Measurements from ENCODE around the gene TBL1X. TPM values are rescaled to one million over a fixed set of nuclear protein-coding genes. Genes with fewer than 3 reads are reported as not detected.

The TBL1X gene
- total RNA-seq, 3 donors from 2014 or later = 18.6 to 24.6 (median 20.0) TPM

DNA sequence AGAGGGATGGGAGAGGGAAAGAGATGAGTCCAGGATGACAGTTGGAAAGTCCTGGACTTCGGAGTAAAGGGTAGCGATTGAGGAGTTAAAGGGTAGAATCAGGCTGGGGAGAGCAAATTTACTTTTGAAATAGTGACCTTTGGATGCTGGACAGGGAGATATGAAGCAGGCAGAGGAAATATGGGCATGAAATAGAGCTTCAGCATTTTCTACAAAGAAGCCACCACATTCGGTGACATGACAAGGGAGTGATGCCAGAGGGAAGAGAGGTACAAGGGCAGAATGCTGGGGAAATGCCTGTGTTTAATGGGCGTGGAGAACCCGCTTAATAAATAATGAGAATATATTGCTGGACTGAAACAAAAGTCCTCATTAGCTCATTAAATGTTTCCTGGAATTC is 92.7 kb downstream of the TBL1X start:
- intact Hi-C loops (cut with DNase I; ENCODE audit: low total_unique reads) = no loop called here
- DNase-seq (ENCODE audit: low spot score in 2 of 2) = no peak
- TF ChIP-seq POLR2AphosphoS5 (IDR thresholded peaks at IDR 0.05) (no peak), POLR2A (IDR thresholded peaks at IDR 0.05) (no peak), CTCF (IDR thresholded peaks at IDR 0.05) (no peak)
- H3K27me3 ChIP-seq = peaks cover 0 to 7% of the 10 kb centered on the region in 2 donors
- H3K36me3 ChIP-seq = no peaks in the 10 kb centered on the region
- no peak overlapping the region for H3K4me3 ChIP-seq
- no peaks in the 10 kb centered on the region for H3K4me1 ChIP-seq
- no peaks in the 10 kb centered on the region for H3K9me3 ChIP-seq
- H3K27ac ChIP-seq = no peak overlapping the region

DNA sequence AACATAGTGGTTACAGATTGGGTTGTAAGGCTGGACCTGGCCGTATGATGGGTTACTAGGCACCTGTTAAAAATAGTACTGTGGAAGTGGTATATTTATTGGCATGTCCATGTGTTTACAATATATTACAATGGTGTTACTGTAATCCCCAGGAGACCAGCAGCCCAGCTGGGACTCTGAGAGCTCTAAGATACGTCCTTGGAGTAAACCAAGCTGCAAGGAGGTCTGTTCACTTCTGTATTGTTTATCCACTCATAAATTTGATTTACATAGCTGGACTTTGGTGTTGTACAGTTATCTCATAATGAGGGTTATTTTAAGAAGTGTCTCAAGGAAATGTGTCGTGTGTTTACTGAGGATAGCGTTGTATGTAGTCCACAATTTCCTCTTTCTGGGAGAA is 93.8 kb downstream of the TBL1X start:
- H3K4me1 ChIP-seq = no peaks in the 10 kb centered on the region
- peaks cover 0 to 7% of the 10 kb centered on the region in 2 donors for H3K27me3 ChIP-seq
- TF ChIP-seq POLR2AphosphoS5 (IDR thresholded peaks at IDR 0.05) (no peak), CTCF (IDR thresholded peaks at IDR 0.05) (no peak), POLR2A (IDR thresholded peaks at IDR 0.05) (no peak)
- DNase-seq (ENCODE audit: low spot score in 2 of 2) = no peak
- no peaks in the 10 kb centered on the region for H3K9me3 ChIP-seq
- H3K27ac ChIP-seq = no peak overlapping the region
- H3K36me3 ChIP-seq = no peaks in the 10 kb centered on the region
- intact Hi-C loops (cut with DNase I; ENCODE audit: low total_unique reads) = no loop called here
- H3K4me3 ChIP-seq = no peak overlapping the region

DNA sequence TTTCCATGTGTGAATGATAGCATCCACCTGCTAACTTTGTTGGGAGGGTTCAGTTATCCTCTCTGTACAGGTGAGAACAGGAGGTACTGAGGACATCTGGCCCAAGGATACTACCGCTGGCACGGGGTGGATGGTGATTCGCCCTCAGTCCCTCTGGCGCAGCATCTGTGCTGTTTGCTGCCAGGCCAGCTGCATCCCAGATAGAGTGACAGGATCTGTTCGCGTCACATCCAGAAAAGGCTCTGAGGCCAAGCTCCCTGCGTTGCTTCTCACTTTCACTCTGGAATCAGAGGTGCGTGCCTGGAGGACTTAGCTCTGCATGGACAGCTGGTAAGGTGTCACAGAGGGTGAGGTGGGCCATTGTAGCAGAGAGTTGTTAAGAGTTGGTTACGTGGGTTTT is 95.4 kb downstream of the TBL1X start:
- H3K9me3 ChIP-seq = no peaks in the 10 kb centered on the region
- TF ChIP-seq POLR2AphosphoS5 (IDR thresholded peaks at IDR 0.05) (no peak), POLR2A (IDR thresholded peaks at IDR 0.05) (no peak), CTCF (IDR thresholded peaks at IDR 0.05) (no peak)
- intact Hi-C loops (cut with DNase I; ENCODE audit: low total_unique reads) = no loop called here
- no peak for DNase-seq (ENCODE audit: low spot score in 2 of 2)
- H3K27me3 ChIP-seq = peaks cover 0 to 7% of the 10 kb centered on the region in 2 donors
- H3K4me1 ChIP-seq = no peaks in the 10 kb centered on the region
- H3K36me3 ChIP-seq = no peaks in the 10 kb centered on the region
- H3K27ac ChIP-seq = no peak overlapping the region
- no peak overlapping the region for H3K4me3 ChIP-seq

DNA sequence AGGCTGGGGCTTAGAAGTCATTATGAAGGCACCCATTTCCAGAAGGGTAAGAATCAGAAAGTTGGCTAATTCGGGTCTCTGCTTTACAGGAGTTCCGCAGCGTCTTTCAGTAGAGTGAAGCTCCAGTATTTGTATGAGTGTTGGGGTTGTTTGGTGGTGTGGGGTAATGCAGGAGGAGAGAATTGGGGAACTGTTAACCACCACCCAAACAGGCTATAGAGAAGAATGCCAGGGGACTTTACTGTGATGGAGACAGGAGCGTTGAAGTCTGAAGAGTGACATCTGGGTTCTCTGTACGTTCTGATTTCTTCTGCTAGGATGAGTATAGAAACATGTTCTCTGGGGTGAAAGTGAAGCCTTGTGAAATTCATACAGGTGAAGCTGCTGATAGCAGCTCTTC is 96.3 kb downstream of the TBL1X start:
- no peak for DNase-seq (ENCODE audit: low spot score in 2 of 2)
- TF ChIP-seq POLR2A (IDR thresholded peaks at IDR 0.05) (no peak), POLR2AphosphoS5 (IDR thresholded peaks at IDR 0.05) (no peak), CTCF (IDR thresholded peaks at IDR 0.05) (no peak)
- H3K4me3 ChIP-seq = no peak overlapping the region
- H3K4me1 ChIP-seq = no peaks in the 10 kb centered on the region
- H3K9me3 ChIP-seq = no peaks in the 10 kb centered on the region
- no peaks in the 10 kb centered on the region for H3K36me3 ChIP-seq
- intact Hi-C loops (cut with DNase I; ENCODE audit: low total_unique reads) = no loop called here
- no peak overlapping the region for H3K27ac ChIP-seq
- H3K27me3 ChIP-seq = peaks cover 0 to 7% of the 10 kb centered on the region in 2 donors

GRCh38 chrX:9562851-9563250 is 98.0 kb downstream of the TBL1X start:
- intact Hi-C loops (cut with DNase I; ENCODE audit: low total_unique reads) = no loop called here
- DNase-seq (ENCODE audit: low spot score in 2 of 2) = peak in 1 of 2 donors; percentile 60

More at GRCh38 chrX:9562851-9563250, 98.0 kb downstream of the TBL1X start:
- H3K4me3 ChIP-seq = no peak overlapping the region
- no peak overlapping the region for H3K27ac ChIP-seq
- TF ChIP-seq POLR2A (IDR thresholded peaks at IDR 0.05) (no peak), CTCF (IDR thresholded peaks at IDR 0.05) (no peak), POLR2AphosphoS5 (IDR thresholded peaks at IDR 0.05) (no peak)
- H3K27me3 ChIP-seq = peaks cover 0 to 7% of the 10 kb centered on the region in 2 donors
- H3K9me3 ChIP-seq = no peaks in the 10 kb centered on the region
- H3K4me1 ChIP-seq = no peaks in the 10 kb centered on the region
- H3K36me3 ChIP-seq = no peaks in the 10 kb centered on the region

Data from breast epithelium (tissue), 4 donors.